GM18519 (cell line): ENCODE results near the gene WDFY3.

Source experiments
- ATAC-seq: cut with Tn5 transposase; IDR thresholded peaks from one replicate; pipeline ENCODE4 v1.9.1; 2021; ENCODE audit warnings: mild to moderate bottlenecking, moderate library complexity; ENCODE audit not compliant: unreplicated experiment, low FRiP score

Gene WDFY3

GRCh38 chr4:84966382-84967242, at the start of gene WDFY3:
Gene WDFY3 (minus strand): TSS chr4:84966690. CDS start chr4:84860591, 106,099 bp downstream.
- ATAC-seq = no peak

- ATAC-seq = no peak
These were observed 39.4 kb upstream of the WDFY3 start for GRCh38 chr4:85005865-85006377.

GRCh38 chr4:85000343-85000742, 33.9 kb upstream of the WDFY3 start:
- no peak for ATAC-seq

GRCh38 chr4:84995386-84995785, 28.9 kb upstream of the WDFY3 start:
- ATAC-seq = no peak

- ATAC-seq = no peak
These were observed 27.8 kb upstream of the WDFY3 start for GRCh38 chr4:84994280-84994679.

GRCh38 chr4:84985952-84986351, 19.5 kb upstream of the WDFY3 start:
- no peak for ATAC-seq

GRCh38 chr4:84977396-84977795, 10.9 kb upstream of the WDFY3 start:
- no peak for ATAC-seq

GRCh38 chr4:84973856-84974255, 7.4 kb upstream of the WDFY3 start:
- ATAC-seq = no peak

GRCh38 chr4:84971319-84971932, 4.9 kb upstream of the WDFY3 start:
- no peak for ATAC-seq

GRCh38 chr4:84968925-84969324, 2.4 kb upstream of the WDFY3 start:
- no peak for ATAC-seq

- ATAC-seq = no peak
These were observed 777 bp upstream of the WDFY3 start for GRCh38 chr4:84967243-84967690.

GRCh38 chr4:84965553-84966381, 723 bp downstream of the WDFY3 start:
- ATAC-seq = no peak

GRCh38 chr4:84964995-84965552, 1.4 kb downstream of the WDFY3 start:
- ATAC-seq = no peak

GRCh38 chr4:84962102-84962501, 4.4 kb downstream of the WDFY3 start:
- no peak for ATAC-seq

- no peak for ATAC-seq
These were observed 8.1 kb downstream of the WDFY3 start for GRCh38 chr4:84958434-84958833.

GRCh38 chr4:84957514-84958420, 8.7 kb downstream of the WDFY3 start:
- no peak for ATAC-seq

GRCh38 chr4:84956014-84956413, 10.5 kb downstream of the WDFY3 start:
- ATAC-seq = no peak

GRCh38 chr4:84954982-84955567, 11.4 kb downstream of the WDFY3 start:
- no peak for ATAC-seq

- no peak for ATAC-seq
These were observed 13.7 kb downstream of the WDFY3 start for GRCh38 chr4:84952776-84953175.
